Gastrocnemius medialis (tissue), 4 donors: ENCODE results near the gene HSFX2.
"Not testable (repeated sequence)": the region's sequence is repeated elsewhere in the genome, so short reads cannot be mapped to it uniquely, and the experiment has no call there.

Experiments
- CTCF ChIP-seq, 5 experiments: fragments of 450-650 bp in 3 of 5; fragments of 200-600 bp in 2 of 5; sonication (generic) in 2 of 5; IDR thresholded peaks in 4 of 5; conservative IDR thresholded peaks in 1 of 5; 1 replicate in 4 of 5; 2 replicates in 1 of 5; pipeline ENCODE4 v1.5.1; 2016 to 2019; ENCODE audit warnings: antibody characterized with exemption in 5 of 5, mild to moderate bottlenecking in 3 of 5, moderate library complexity in 3 of 5
- POLR2A ChIP-seq, 2 donors: fragments of 450-650 bp; IDR thresholded peaks; one replicate each; pipeline ENCODE4 v1.6.1; 2017; ENCODE audit warnings: antibody characterized with exemption in 2 of 2, mild to moderate bottlenecking in 2 of 2, moderate library complexity in 2 of 2

GRCh38 chrX:149547782-149548181 is 47.3 kb downstream of the HSFX2 start:
- not testable (repeated sequence) for TF ChIP-seq CTCF (IDR thresholded peaks at IDR 0.05 in 4 of 5, conservative IDR thresholded peaks at IDR 0.05 in 1 of 5); POLR2A (IDR thresholded peaks at IDR 0.05)
